ENCODE measurements around the gene CBY2.
"Not testable (repeated sequence)": the region's sequence is repeated elsewhere in the genome, so short reads cannot be mapped to it uniquely, and the experiment has no call there.

CBY2 gene

GRCh38 chr13:45748941-45749759 lies 47.0 kb downstream of the CBY2 start:
- no peak for DNase-seq (ENCODE audit: low read depth)

DNA sequence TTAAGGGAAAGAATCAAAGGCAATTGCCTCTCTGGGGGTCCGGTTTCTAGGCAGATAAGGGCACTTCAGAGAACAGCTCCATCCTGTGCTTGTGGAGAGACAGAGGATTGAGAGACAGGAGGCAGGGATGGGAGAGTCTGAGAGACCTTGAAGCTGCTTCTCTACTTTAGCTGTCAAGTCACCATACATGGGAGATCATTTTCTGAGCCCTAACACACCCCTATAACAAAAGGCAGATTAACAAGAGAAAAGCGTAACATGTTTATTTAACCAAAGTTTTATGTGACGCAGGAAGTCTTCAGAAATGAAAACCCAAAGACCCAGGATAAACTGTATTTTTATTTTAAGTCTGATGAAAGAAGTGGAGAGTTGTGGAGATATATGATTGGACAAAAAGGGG lies 48.4 kb downstream of the CBY2 start:
- DNase-seq (ENCODE audit: low read depth) = no peak

DNA sequence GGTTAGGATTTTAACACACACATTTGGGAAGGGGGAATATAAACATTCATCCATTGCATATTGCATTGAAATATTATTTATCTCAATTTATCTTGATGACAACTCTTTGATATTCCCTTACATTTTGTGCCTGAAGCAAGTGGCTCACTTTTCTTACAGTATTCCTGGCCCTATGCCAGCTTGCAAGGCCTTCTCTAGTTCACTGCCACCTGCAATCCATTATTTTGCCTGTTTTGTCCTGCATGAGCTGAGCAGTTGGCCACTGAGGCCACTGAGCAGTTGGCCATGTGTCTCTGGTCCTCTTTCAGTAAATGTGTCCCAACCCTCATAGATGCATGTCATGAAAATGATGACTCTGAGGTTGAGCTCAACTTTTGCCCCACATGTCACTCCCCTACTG lies 49.8 kb downstream of the CBY2 start:
- DNase-seq (ENCODE audit: low read depth) = no peak

DNA sequence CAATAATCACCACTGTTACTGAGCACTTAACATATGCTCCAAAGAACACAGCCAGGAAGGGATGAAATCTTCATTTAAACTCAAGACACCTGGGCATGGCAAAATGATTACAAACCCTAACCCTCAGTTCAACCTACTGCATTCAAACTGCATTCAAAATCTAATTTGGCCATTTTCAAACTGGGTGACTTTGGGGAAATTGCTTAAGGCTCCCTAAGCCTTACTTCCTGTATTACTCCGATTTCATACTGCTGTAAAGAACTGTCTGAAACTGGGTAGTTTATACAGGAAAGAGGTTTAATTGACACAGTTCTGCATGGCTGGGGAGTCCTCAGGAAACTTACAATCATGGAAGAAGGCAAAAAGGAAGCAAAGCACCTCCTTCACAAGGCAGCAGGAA lies 50.4 kb downstream of the CBY2 start:
- DNase-seq (ENCODE audit: low read depth) = no peak

- not testable (repeated sequence) for DNase-seq (ENCODE audit: low read depth)
These were observed 54.4 kb downstream of the CBY2 start for GRCh38 chr13:45756498-45756897.

DNA sequence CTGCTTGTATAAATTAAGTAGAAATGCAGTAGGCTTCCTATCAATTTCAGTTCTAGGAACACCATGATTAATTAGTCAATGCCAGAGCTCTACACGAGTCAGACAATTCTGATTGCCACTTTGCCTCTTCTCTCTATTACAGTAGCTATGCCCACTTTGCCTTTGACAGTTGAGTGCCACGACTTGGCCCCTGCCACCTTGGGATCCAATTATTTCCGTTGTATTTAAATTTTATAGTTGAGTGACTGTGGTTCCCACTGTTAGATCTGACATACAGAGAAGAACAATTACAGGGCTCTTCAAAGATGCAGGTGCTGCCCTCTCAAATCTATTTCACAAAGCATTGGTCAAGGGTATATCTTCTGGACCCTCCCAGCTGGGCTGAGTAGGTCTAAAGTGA lies 55.5 kb downstream of the CBY2 start:
- DNase-seq (ENCODE audit: low read depth) = not testable (repeated sequence)

DNA sequence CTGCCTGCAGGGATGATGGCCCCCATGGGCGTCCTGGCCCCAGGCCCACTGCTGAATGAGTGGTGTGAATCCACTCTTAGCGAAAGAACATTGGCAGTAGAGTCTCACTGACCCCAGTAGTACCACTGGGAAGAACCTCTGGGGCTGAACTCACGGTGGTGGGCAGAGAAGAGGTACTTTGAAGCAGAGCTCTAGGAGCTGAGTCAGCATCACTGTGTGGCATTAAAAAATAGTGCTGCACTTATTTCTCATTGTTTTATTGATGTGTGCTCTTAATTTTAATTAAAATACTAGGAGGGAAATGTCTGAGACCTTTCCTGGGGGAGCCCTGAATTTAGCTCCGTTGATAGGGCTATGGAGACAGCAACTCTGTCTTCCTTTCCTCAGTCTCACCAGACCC lies 61.3 kb downstream of the CBY2 start:
- no peak for DNase-seq (ENCODE audit: low read depth)
